Measurements from ENCODE around the gene CYB561D1.

- TF ChIP-seq CTCF (conservative IDR thresholded peaks at IDR 0.05 in 1 of 2, IDR thresholded peaks at IDR 0.05 in 1 of 2; ENCODE audit: low read depth in 1 of 2, low read length in 2 of 2), result no peak
- TF ChIP-seq EZH2 (IDR thresholded peaks at IDR 0.05; ENCODE audit: low read length, missing control alignments), result peak; percentile 86
Observed at GRCh38 chr1:109466452-109467300, 27.2 kb upstream of the CYB561D1 start, which contains the start of gene SYPL2.
